GM21825 (cell line): ENCODE data around the gene CCDC182.

Experiments
- ATAC-seq: cut with Tn5 transposase; IDR thresholded peaks from one replicate; pipeline ENCODE4 v1.9.1; 2021; ENCODE audit warnings: mild to moderate bottlenecking, moderate library complexity; ENCODE audit not compliant: unreplicated experiment

The CCDC182 gene

DNA sequence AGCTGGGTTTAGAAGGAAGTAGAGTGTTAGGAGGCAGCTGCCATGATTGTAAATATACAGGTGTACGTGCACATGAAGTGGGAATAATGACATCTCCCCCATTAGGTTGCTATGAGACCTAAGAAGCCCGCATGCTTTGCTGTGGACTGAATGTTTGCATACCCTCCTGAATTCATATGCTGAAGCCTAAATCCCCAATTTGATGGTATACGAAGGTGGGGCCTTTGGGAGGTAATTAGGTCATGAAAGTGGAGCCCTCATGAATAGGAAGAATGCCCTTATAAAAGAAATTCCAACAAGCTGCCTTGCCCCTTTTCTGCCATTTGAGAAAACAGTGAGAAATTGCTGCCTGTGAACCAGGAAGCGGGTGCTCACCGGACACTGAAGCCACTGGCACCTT lies 44.0 kb downstream of the CCDC182 start:
- ATAC-seq = no peak

DNA sequence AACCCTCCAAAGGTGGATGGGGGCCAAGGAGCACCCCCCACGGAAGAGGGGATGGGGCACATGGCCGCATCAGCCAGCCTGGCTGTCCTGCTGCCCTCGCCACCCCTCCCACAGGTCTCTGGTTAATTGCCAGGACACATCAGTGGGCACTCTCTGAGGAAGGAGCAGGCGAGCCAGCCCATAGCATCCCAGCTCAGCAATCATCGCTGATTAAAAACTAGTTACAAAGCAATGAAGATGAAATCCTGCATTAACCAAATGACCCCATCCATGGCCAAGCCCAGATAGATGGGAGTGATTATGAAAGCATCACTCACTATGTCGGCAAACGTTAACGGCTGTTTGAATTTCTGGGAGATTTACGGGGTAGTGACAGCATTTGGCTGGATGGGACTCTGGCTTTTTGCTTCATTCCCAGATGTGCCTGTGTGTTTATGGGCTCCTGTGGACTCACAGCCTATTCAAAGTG lies 45.3 kb downstream of the CCDC182 start:
- no peak for ATAC-seq

DNA sequence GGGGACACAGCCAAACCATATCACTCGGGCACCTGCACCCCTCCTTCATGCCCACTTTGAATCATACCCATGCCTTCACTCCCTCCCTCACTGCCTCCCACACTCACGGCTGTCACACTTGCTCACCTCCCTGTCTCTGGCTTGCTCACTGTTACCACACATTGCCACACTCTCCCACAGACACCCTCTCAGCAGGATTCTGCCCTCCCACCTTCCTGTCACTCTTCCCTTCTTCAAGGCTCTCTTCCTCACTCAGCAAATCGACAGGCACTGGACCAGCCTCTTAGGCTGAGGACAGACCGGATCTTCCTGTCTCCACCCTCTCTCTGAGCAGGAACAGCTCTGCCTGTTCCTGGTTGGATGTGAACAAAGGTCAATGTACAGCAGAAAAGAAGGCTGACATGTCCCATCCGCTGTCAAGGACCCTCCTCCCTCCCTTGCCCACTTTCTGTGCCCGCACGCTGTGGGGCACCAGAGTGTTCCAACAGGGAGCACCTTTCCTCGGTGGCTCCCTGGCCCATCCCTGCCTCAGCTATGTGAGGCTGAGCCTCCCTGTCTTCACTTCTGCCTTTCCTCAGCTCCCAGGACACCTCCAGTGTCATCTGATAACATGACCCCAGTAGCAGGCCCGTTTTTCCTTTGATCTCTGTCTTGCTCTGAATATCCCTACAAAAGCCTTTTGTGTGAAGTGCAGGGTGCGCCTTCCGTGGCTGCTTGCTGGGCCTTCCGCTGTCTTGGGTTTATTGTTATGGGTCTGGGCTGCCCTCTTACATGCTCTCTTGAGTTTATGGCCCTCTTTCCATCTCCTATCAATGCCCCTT lies 47.0 kb downstream of the CCDC182 start:
- ATAC-seq = no peak

DNA sequence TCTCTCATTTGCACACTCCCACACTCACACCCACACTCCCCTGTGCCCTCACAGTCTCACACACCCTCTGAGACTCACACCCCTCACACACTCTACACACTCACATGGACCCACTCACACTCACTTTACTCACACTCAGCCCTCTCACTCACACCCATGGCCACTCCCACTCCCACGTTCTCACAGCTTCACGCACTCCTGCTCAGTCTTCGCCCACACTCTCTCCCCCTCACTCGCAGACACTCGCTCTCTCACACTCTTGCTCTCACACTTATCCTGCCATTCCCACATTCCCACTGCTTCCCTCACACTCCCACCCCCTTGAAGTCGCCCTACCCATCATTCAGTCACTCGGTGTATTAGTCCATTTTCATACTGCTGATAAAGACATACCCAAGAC lies 47.9 kb downstream of the CCDC182 start:
- no peak for ATAC-seq

DNA sequence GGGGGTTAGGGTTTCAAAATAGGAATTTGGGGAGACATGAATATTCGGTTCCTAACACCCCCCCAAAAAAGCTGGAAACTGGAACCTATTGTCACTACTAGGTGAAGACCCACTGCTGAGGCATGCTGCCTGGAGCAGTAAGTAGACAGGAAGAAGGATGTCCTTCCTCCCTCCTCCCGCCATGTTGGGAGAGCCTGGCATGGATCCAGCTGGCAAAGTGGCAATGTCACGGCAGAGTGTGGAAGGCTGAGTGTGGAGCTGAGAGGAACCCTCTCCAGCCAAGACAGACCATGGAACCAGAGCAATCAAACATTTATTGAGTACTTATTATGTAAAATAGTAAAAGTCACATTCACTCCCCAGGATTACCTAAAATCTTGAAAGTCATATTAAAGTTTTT lies 49.0 kb downstream of the CCDC182 start:
- ATAC-seq = no peak
